ENCODE data around the gene CPA5. TPM values are rescaled to one million over a fixed set of nuclear protein-coding genes. Genes with fewer than 3 reads are reported as not detected.
A peak's percentile ranks its signal among the peaks of the same experiment; 100 is the strongest.

Gene CPA5
- total RNA-seq, 1 donor from 2014 or later: not detected

DNA sequence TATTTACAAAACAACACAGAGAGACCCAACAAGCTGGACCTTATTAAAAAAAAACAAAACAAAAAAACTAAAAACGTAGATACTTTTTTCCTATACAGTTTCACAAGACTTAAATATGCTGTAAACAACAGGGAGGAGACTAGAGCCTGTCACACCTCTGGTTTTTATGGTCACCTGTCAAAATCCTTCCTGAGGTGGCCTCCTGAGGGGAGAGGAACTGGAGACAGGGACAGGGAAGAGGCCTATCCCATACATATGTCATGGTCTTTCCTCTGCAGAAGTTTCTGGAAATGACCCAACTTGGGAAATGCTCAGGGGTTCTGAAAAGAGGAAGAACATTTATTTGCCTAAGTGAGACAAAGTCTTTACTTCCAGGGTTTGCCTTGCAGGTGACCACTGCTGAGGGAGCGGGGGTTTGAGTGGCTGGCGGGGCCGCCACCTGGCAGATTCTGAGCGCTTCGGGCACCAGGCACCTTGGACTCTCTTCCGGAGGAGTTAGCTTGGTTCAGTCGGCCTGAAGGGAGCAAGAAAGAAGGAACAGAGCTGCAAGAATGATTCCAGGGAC lies 54.0 kb downstream of the CPA5 start:
- Histone ChIP-seq H3F3A (ENCODE audit: low read depth) (no peaks in the 10 kb centered on the region), H3K4me1 (peaks cover 29% of the 10 kb centered on the region), H2AFZ (replicated peaks) (no peak overlapping the region), H3K27me3 (no peaks in the 10 kb centered on the region), H3K4me3 (no peak overlapping the region), H3K27ac (no peak overlapping the region), H3K9ac (no peak overlapping the region), H4K20me1 (ENCODE audit: low read depth) (no peaks in the 10 kb centered on the region), H3K79me2 (ENCODE audit: low read depth) (no peaks in the 10 kb centered on the region), H3K36me3 (no peaks in the 10 kb centered on the region), H3K9me3 (ENCODE audit: low read depth) (no peaks in the 10 kb centered on the region), H3K4me2 (no peak overlapping the region)
- Mint-ChIP-seq H3K27me3 (ENCODE audit: insufficient read depth, low read depth) (no peaks in the 10 kb centered on the region), H3K4me3 (no peak overlapping the region), H3K36me3 (peaks cover 35% of the 10 kb centered on the region), H3K27ac (peak overlapping the region; percentile 81), H3K4me1 (peaks cover 43% of the 10 kb centered on the region), H3K9me3 (no peaks in the 10 kb centered on the region)
- no peak for DNase-seq (ENCODE audit: low spot score)
- TF ChIP-seq, protein P1, sequence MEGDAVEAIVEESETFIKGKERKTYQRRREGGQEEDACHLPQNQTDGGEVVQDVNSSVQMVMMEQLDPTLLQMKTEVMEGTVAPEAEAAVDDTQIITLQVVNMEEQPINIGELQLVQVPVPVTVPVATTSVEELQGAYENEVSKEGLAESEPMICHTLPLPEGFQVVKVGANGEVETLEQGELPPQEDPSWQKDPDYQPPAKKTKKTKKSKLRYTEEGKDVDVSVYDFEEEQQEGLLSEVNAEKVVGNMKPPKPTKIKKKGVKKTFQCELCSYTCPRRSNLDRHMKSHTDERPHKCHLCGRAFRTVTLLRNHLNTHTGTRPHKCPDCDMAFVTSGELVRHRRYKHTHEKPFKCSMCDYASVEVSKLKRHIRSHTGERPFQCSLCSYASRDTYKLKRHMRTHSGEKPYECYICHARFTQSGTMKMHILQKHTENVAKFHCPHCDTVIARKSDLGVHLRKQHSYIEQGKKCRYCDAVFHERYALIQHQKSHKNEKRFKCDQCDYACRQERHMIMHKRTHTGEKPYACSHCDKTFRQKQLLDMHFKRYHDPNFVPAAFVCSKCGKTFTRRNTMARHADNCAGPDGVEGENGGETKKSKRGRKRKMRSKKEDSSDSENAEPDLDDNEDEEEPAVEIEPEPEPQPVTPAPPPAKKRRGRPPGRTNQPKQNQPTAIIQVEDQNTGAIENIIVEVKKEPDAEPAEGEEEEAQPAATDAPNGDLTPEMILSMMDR (IDR thresholded peaks at IDR 0.05): no peak
- no peak for TF ChIP-seq EZH2 (IDR thresholded peaks at IDR 0.05)
- no peak for TF ChIP-seq EZH2phosphoT487 (IDR thresholded peaks at IDR 0.05)

DNA sequence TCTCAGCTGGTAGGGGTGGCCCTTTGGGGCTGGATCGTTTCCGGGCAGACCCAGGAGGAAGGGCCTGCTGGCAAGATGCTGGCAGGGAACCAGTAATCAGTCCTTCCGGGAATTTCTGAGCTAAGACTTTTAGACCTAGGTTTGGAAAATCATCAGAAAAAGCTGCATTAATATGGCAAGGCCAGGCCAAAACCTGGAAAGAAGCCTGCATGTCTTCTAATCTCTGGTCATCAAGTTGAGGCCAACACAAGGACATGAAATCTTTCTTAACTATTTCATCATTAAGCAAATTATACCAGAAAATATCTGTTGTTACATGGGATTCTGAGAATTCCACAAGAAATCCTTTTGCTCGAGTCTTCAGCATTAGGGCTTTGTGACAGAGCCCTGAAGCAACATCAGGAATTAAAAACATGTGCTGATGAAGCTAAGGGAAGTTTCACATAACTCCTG lies 55.5 kb downstream of the CPA5 start:
- no peak overlapping the region for H3K27ac Mint-ChIP-seq
- H3K27me3 Mint-ChIP-seq (ENCODE audit: insufficient read depth, low read depth): no peaks in the 10 kb centered on the region
- H2AFZ ChIP-seq (replicated peaks): no peak overlapping the region
- no peak overlapping the region for H3K4me2 ChIP-seq
- H3K79me2 ChIP-seq (ENCODE audit: low read depth): no peaks in the 10 kb centered on the region
- no peak overlapping the region for H3K4me3 ChIP-seq
- H3K27ac ChIP-seq: no peak overlapping the region
- H3K36me3 Mint-ChIP-seq: peaks cover 26% of the 10 kb centered on the region
- H3K9ac ChIP-seq: no peak overlapping the region
- TF ChIP-seq, protein P1 (IDR thresholded peaks at IDR 0.05): no peak
- TF ChIP-seq EZH2 (IDR thresholded peaks at IDR 0.05): no peak
- TF ChIP-seq EZH2phosphoT487 (IDR thresholded peaks at IDR 0.05): no peak
- no peaks in the 10 kb centered on the region for H3K27me3 ChIP-seq
- H3K4me3 Mint-ChIP-seq: no peak overlapping the region
- peaks cover 16% of the 10 kb centered on the region for H3K4me1 ChIP-seq
- peaks cover 31% of the 10 kb centered on the region for H3K4me1 Mint-ChIP-seq
- H4K20me1 ChIP-seq (ENCODE audit: low read depth): no peaks in the 10 kb centered on the region
- H3K9me3 Mint-ChIP-seq: no peaks in the 10 kb centered on the region
- no peak for DNase-seq (ENCODE audit: low spot score)
- no peaks in the 10 kb centered on the region for H3F3A ChIP-seq (ENCODE audit: low read depth)
- no peaks in the 10 kb centered on the region for H3K9me3 ChIP-seq (ENCODE audit: low read depth)
- no peaks in the 10 kb centered on the region for H3K36me3 ChIP-seq

DNA sequence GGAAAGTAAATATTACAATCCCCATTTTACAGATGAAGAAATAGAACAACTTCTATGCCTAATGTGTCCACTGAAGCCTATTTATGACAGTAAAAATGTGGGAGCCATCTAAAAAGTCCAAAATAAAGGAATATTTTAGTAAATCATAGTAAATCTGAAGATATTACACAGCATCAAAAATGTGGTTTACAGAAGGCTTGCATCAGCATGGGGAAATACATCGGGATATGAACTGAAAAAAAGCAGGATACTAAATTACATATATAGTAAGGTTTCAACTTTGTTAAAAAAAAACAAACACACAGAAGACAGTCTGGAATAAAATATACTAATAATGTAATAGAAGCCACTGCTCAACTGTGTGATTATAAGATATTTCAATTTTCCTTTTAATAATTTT lies 56.5 kb downstream of the CPA5 start:
- H3K9ac ChIP-seq: no peak overlapping the region
- peaks cover 6% of the 10 kb centered on the region for H3K4me1 ChIP-seq
- H3F3A ChIP-seq (ENCODE audit: low read depth): no peaks in the 10 kb centered on the region
- no peaks in the 10 kb centered on the region for H4K20me1 ChIP-seq (ENCODE audit: low read depth)
- TF ChIP-seq EZH2 (IDR thresholded peaks at IDR 0.05) (no peak), EZH2phosphoT487 (IDR thresholded peaks at IDR 0.05) (no peak)
- TF ChIP-seq, protein P1 (IDR thresholded peaks at IDR 0.05): no peak
- no peak overlapping the region for H3K27ac ChIP-seq
- no peak overlapping the region for H3K27ac Mint-ChIP-seq
- no peaks in the 10 kb centered on the region for H3K27me3 Mint-ChIP-seq (ENCODE audit: insufficient read depth, low read depth)
- no peaks in the 10 kb centered on the region for H3K9me3 Mint-ChIP-seq
- H3K4me3 ChIP-seq: no peak overlapping the region
- no peak for DNase-seq (ENCODE audit: low spot score)
- H3K4me1 Mint-ChIP-seq: peaks cover 23% of the 10 kb centered on the region
- H3K4me2 ChIP-seq: no peak overlapping the region
- H3K9me3 ChIP-seq (ENCODE audit: low read depth): no peaks in the 10 kb centered on the region
- no peak overlapping the region for H2AFZ ChIP-seq (replicated peaks)
- H3K36me3 Mint-ChIP-seq: peaks cover 26% of the 10 kb centered on the region
- H3K4me3 Mint-ChIP-seq: no peak overlapping the region
- H3K36me3 ChIP-seq: no peaks in the 10 kb centered on the region
- H3K79me2 ChIP-seq (ENCODE audit: low read depth): no peaks in the 10 kb centered on the region
- no peaks in the 10 kb centered on the region for H3K27me3 ChIP-seq
